GM12892 (cell line): ENCODE measurements around the gene MMP17.

ENCODE experiments used
- POLR2A ChIP-seq: IDR thresholded peaks from 2 replicates; pipeline ENCODE4 v1.6.1; 2011; ENCODE audit warnings: low read depth, low read length, control low read depth
- TAF1 ChIP-seq: IDR thresholded peaks from 2 replicates; pipeline ENCODE4 v1.6.1; 2011; ENCODE audit warnings: low read depth, mild to moderate bottlenecking, control low read depth, low read length, borderline replicate concordance

DNA sequence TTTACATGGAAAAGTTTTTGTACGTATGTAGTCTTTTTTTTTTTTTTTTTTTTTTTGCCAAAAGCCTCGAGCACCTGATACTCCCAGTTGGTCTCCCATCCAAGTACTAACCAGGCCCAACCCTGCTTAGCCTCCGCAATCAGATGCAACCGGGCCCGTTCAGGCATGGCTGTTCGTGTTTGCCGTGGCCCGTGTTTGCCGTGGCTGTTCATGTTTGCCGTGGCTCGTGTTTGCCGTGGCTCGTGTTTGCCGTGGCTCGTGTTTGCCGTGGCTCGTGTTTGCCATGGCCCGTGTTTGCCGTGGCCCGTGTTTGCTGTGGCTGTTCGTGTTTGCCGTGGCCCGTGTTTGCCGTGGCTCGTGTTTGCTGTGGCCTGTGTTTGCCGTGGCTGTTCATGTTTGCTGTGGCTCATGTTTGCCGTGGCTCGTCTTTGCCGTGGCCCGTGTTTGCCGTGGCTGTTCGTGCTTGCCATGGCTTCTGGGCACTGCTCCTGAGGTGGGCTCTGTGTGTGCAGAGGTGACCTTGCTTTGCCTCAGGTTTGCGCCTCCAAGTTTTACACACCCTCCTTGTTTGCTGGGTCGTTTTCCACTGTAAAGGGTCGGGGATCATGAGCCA, 26.8 kb upstream of the MMP17 start:
- TF ChIP-seq POLR2A, result no peak
- TF ChIP-seq TAF1, result no peak
